ENCODE measurements around the gene XYLT1.

The XYLT1 gene

DNA sequence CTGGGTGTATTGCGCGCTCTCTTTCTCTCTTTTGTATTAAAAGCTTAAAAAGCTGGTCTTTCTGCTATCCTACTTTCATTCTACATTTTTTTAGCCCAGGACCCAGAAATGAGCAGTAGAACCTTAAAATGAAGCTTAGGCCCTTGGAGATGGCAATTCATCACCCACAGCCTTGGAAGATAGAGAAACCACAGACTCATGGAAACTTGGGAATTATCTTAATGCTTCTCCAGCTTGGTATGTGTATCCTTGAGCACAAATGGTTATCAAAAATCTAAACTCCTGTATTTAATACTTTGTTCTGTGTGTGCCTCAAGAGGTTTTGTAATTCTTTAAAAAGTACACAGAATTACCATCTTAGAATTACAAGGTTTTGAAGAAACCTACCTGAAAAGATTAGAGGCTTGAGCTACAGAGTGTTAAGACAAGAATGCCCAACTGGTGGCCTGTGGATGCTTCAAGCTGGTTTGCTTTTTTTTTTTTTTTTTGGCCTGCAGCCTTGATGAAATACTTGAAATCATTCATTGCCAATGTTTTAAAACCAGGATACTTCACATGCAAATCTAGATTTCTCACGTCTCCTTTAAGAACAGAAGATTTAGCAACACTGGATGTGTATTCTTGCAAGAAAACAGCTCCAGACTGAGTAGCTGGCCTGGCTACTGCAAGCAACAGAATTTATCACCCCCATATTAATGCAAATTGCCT is 105.0 kb downstream of the XYLT1 start:
- TF ChIP-seq EZH2 (IDR thresholded peaks at IDR 0.05) (no peak), POLR2AphosphoS5 (IDR thresholded peaks at IDR 0.05; ENCODE audit: borderline replicate concordance, low read depth, low read length) (no peak), FOXP2 (optimal IDR thresholded peaks at IDR 0.05; ENCODE audit: control extremely low read depth, extremely low read length, insufficient read depth) (no peak)
- Histone ChIP-seq H3K4me3 (no peak overlapping the region), H3K36me3 (ENCODE audit: insufficient read depth, low read length) (no peaks in the 10 kb centered on the region), H3K9ac (ENCODE audit: insufficient read length) (no peak overlapping the region), H3K27ac (peak overlapping the region; percentile 51), H3K9me3 (ENCODE audit: low read depth, low read length) (no peaks in the 10 kb centered on the region)
- DNase-seq (ENCODE audit: low read depth, low spot score): no peak

DNA sequence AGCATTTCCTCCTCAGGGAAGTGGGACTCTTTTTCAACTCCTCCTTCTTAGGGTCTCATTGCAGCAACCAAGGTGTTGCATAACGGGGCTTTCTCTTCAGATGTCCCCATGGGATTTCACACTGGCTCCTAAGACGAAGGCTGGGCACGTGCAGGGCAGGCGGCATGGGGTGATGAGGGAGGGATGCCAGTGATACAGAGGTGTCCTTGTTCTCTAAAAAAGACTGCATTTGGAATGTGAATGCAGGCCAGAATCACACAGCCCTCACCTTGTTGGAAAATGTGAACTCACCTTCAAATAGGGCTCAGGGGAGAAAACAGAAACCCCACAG is 105.6 kb downstream of the XYLT1 start:
- TF ChIP-seq EZH2 (IDR thresholded peaks at IDR 0.05): no peak
- DNase-seq (ENCODE audit: low read depth, low spot score): no peak
- no peaks in the 10 kb centered on the region for H3K9me3 ChIP-seq (ENCODE audit: low read depth, low read length)
- peak overlapping the region; percentile 56 for H3K4me3 ChIP-seq
- H3K9ac ChIP-seq (ENCODE audit: insufficient read length): no peak overlapping the region
- peak overlapping the region; percentile 51 for H3K27ac ChIP-seq
- no peaks in the 10 kb centered on the region for H3K36me3 ChIP-seq (ENCODE audit: insufficient read depth, low read length)

DNA sequence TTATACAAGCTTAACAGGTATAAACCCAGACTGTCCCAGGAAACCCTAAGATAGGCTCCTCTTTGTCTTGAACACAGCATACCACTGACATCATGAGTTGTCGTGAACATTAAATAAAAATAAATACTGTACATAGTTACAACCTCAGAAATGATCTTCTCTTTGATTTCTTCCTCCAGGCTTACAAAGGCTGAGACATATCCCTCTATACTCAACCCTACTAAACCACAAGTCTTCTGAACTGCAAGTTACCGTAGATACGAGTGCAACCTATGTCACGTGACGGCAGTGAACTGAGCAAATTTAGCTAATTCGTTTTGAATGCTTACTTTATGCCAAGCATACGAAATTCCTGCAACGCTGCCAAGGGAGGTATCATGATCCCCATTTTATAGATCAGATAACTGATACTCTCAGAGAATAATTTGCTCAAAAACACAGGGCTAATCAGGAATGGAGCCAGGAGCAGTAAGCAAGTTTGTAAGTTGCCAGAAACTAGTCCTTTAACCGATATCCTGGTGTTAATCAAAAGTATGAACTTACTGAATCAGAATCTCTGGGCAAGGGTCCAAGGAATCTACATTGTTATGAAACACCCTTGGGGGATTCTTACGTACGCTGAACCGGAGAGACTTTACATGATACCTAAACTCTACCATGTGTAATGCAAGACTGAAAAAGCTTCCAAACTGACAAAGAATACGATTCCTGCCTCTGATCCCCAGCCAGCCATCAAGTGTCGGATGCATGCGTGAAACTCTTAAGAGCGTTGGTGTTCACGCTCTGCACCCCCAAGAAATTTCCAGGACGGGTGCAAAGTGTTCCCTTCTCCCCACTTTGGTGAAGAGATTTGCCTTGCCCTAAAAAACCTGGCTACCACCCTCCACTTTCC is 106.2 kb downstream of the XYLT1 start:
- peak overlapping the region; percentile 51 for H3K27ac ChIP-seq
- peak overlapping the region; percentile 56 for H3K4me3 ChIP-seq
- peak; percentile 22 for DNase-seq (ENCODE audit: low read depth, low spot score)
- TF ChIP-seq EZH2 (IDR thresholded peaks at IDR 0.05): no peak
- no peak for TF ChIP-seq FOXP2 (optimal IDR thresholded peaks at IDR 0.05; ENCODE audit: control extremely low read depth, extremely low read length, insufficient read depth)
- TF ChIP-seq POLR2AphosphoS5 (IDR thresholded peaks at IDR 0.05; ENCODE audit: borderline replicate concordance, low read depth, low read length): no peak
- no peak overlapping the region for H3K9ac ChIP-seq (ENCODE audit: insufficient read length)
- H3K36me3 ChIP-seq (ENCODE audit: insufficient read depth, low read length): no peaks in the 10 kb centered on the region
- no peaks in the 10 kb centered on the region for H3K9me3 ChIP-seq (ENCODE audit: low read depth, low read length)

DNA sequence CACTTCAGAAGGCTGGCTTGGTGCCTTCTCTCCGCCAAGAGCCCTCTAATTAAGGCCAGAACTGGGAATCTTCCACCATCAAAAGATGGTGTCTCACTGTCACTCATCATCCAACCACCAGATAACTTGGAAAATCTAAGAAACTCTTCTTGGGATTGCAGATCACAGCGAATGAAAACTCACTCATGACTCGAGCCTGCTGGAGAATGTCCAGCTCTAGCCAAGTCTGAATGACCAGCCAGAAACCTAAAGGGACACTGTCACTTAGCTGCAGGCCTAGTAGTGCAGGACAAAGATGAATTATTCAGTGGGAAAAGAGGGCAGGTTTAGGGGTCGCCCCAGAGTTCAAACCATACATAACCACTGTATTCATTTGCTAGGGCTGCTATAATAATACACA is 107.8 kb downstream of the XYLT1 start:
- no peak overlapping the region for H3K27ac ChIP-seq
- no peak for DNase-seq (ENCODE audit: low read depth, low spot score)
- H3K4me3 ChIP-seq: no peak overlapping the region
- H3K9ac ChIP-seq (ENCODE audit: insufficient read length): no peak overlapping the region
- H3K9me3 ChIP-seq (ENCODE audit: low read depth, low read length): no peaks in the 10 kb centered on the region
- no peaks in the 10 kb centered on the region for H3K36me3 ChIP-seq (ENCODE audit: insufficient read depth, low read length)
- TF ChIP-seq FOXP2 (optimal IDR thresholded peaks at IDR 0.05; ENCODE audit: control extremely low read depth, extremely low read length, insufficient read depth): no peak
- TF ChIP-seq POLR2AphosphoS5 (IDR thresholded peaks at IDR 0.05; ENCODE audit: borderline replicate concordance, low read depth, low read length): no peak
- no peak for TF ChIP-seq EZH2 (IDR thresholded peaks at IDR 0.05)

DNA sequence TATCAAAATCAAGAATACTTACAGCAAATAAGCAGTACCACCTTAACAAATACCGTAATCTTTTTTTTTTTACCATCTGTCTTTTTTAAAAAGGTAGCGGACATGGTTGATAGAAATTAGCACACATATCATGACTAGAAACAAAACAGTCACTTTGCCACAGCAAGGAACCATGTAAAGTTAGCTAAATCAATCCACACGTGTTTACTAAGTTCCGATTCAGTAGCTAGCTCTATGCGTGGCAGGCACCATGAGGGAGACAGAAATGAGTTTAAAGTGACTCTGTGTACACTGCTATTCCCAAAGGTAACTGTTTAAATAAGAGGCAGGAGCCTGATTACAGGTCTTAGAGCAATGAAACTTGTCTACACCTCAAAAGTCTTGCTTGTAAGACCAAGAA is 108.6 kb downstream of the XYLT1 start:
- H3K36me3 ChIP-seq (ENCODE audit: insufficient read depth, low read length): no peaks in the 10 kb centered on the region
- TF ChIP-seq FOXP2 (optimal IDR thresholded peaks at IDR 0.05; ENCODE audit: control extremely low read depth, extremely low read length, insufficient read depth) (no peak), EZH2 (IDR thresholded peaks at IDR 0.05) (no peak), POLR2AphosphoS5 (IDR thresholded peaks at IDR 0.05; ENCODE audit: borderline replicate concordance, low read depth, low read length) (no peak)
- DNase-seq (ENCODE audit: low read depth, low spot score): no peak
- no peak overlapping the region for H3K4me3 ChIP-seq
- no peaks in the 10 kb centered on the region for H3K9me3 ChIP-seq (ENCODE audit: low read depth, low read length)
- no peak overlapping the region for H3K9ac ChIP-seq (ENCODE audit: insufficient read length)
- no peak overlapping the region for H3K27ac ChIP-seq

DNA sequence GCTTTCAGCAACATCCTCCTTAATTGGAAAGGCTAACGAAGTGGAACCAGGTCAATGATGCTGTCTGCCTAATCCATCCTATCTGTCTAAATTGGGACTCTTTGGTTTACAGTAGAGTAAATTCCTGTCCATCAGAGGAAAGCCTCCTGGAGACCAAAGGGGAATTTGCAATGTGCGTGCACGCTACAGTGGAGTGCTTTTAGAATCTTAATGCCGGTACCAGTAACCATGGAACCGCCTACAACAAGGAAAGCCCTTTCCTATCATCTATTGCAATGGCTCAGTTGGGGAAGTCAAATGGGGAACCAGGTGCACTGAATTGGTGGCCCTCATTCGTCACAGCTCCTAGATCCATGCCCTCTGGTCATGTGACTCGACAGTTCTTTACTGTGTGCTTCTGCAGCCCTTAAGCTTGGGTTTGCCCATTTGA is 110.1 kb downstream of the XYLT1 start:
- H3K27ac ChIP-seq: no peak overlapping the region
- no peak for DNase-seq (ENCODE audit: low read depth, low spot score)
- no peaks in the 10 kb centered on the region for H3K36me3 ChIP-seq (ENCODE audit: insufficient read depth, low read length)
- TF ChIP-seq FOXP2 (optimal IDR thresholded peaks at IDR 0.05; ENCODE audit: control extremely low read depth, extremely low read length, insufficient read depth) (no peak), EZH2 (IDR thresholded peaks at IDR 0.05) (no peak), POLR2AphosphoS5 (IDR thresholded peaks at IDR 0.05; ENCODE audit: borderline replicate concordance, low read depth, low read length) (no peak)
- H3K9me3 ChIP-seq (ENCODE audit: low read depth, low read length): no peaks in the 10 kb centered on the region
- no peak overlapping the region for H3K9ac ChIP-seq (ENCODE audit: insufficient read length)
- no peak overlapping the region for H3K4me3 ChIP-seq

DNA sequence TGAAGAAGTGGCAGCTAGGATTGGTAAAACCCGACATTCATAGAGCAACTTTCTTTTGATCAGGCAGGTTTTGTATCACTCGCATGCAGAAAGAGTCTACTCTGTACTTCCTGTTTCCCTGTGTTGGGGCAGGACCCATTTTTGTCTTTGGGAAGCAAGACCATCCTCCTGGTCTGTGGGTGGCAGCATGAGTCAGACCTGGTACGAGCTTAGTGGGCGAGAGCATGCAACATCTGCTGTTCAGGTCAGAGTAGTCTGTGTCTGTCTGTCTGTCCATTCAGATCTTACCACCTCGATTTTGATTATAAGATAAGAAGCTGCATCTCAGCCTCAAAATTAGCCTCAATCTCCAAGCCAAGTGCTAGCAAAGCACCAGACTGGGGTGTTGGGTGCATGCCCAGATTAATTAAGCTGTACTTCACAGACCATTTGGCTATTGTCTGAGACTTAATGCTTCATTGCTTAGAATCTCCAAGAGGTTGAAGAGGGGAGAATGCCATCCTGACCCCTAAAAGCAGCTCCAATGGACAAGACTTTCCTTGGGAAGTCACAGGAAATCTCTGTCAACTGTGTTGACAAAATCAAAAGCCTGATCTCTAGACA is 110.9 kb downstream of the XYLT1 start:
- TF ChIP-seq FOXP2 (optimal IDR thresholded peaks at IDR 0.05; ENCODE audit: control extremely low read depth, extremely low read length, insufficient read depth) (no peak), EZH2 (IDR thresholded peaks at IDR 0.05) (no peak), POLR2AphosphoS5 (IDR thresholded peaks at IDR 0.05; ENCODE audit: borderline replicate concordance, low read depth, low read length) (no peak)
- Histone ChIP-seq H3K27ac (no peak overlapping the region), H3K4me3 (no peak overlapping the region), H3K36me3 (ENCODE audit: insufficient read depth, low read length) (no peaks in the 10 kb centered on the region), H3K9me3 (ENCODE audit: low read depth, low read length) (no peaks in the 10 kb centered on the region), H3K9ac (ENCODE audit: insufficient read length) (no peak overlapping the region)
- DNase-seq (ENCODE audit: low read depth, low spot score): no peak

DNA sequence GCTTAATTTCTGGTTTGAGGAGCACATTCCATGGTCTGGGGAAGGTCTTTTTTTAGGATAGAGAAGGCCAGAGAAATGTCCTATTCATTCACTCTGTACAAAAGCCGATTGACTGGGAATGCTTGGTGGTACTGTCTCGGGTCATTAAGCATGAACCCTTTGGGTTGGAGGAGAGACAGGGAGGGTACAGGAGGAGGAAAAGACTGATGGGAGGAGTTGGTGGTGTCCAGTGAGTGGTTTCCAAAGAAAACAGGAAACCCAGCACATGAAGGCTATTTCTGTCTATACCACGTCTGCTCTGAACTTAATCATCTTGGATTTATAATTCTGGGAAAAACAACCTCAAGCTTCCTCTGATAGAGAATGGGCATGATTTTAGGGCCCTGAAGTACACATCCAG is 111.9 kb downstream of the XYLT1 start:
- Histone ChIP-seq H3K4me3 (no peak overlapping the region), H3K36me3 (ENCODE audit: insufficient read depth, low read length) (no peaks in the 10 kb centered on the region), H3K27ac (no peak overlapping the region), H3K9me3 (ENCODE audit: low read depth, low read length) (no peaks in the 10 kb centered on the region), H3K9ac (ENCODE audit: insufficient read length) (no peak overlapping the region)
- TF ChIP-seq POLR2AphosphoS5 (IDR thresholded peaks at IDR 0.05; ENCODE audit: borderline replicate concordance, low read depth, low read length) (no peak), FOXP2 (optimal IDR thresholded peaks at IDR 0.05; ENCODE audit: control extremely low read depth, extremely low read length, insufficient read depth) (no peak), EZH2 (IDR thresholded peaks at IDR 0.05) (no peak)
- no peak for DNase-seq (ENCODE audit: low read depth, low spot score)

Data from SK-N-MC (cell line).